ENCODE results near the gene TCAIM.

GRCh38 chr3:44348993-44349392, 10.4 kb downstream of the TCAIM start:
- TF ChIP-seq CTCF (conservative IDR thresholded peaks at IDR 0.05; ENCODE audit: low read depth in 2 of 2): no peak
- TF ChIP-seq POLR2AphosphoS5 (IDR thresholded peaks at IDR 0.05; ENCODE audit: low read depth): no peak
- TF ChIP-seq EZH2 (IDR thresholded peaks at IDR 0.05; ENCODE audit: low read depth, unreplicated experiment): no peak
- TF ChIP-seq REST (IDR thresholded peaks at IDR 0.05; ENCODE audit: unreplicated experiment): no peak
- TF ChIP-seq JUNB (IDR thresholded peaks at IDR 0.05; ENCODE audit: unreplicated experiment): no peak
- no peak for TF ChIP-seq ETS1 (IDR thresholded peaks at IDR 0.05)
- no peak for TF ChIP-seq EZH2phosphoT487 (IDR thresholded peaks at IDR 0.05; ENCODE audit: unreplicated experiment)
- no peak for TF ChIP-seq NANOG (IDR thresholded peaks at IDR 0.05; ENCODE audit: borderline replicate concordance)
- TF ChIP-seq CREB1 (CRISPR knock-in tag; IDR thresholded peaks at IDR 0.05; ENCODE audit: low read depth): no peak
- no peak for TF ChIP-seq ZNF114 (CRISPR knock-in tag; IDR thresholded peaks at IDR 0.05)
- no peak for TF ChIP-seq ZNF331 (CRISPR knock-in tag; IDR thresholded peaks at IDR 0.05; ENCODE audit: low read depth)

All from GM23338 (cell line).